Measurements from ENCODE around the gene TIPIN. TPM values are rescaled to one million over a fixed set of nuclear protein-coding genes. Genes with fewer than 3 reads are reported as not detected.

Gene TIPIN, protein sequence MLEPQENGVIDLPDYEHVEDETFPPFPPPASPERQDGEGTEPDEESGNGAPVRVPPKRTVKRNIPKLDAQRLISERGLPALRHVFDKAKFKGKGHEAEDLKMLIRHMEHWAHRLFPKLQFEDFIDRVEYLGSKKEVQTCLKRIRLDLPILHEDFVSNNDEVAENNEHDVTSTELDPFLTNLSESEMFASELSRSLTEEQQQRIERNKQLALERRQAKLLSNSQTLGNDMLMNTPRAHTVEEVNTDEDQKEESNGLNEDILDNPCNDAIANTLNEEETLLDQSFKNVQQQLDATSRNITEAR
- total RNA-seq (2021; fragmentation: NEBNext Ultra II Directional; extraction: Animal tissue kit (Norgen Biotek cat#: 25700)), result 23.5 and 24.7 TPM in 2 replicates
- 8.2 and 8.5 TPM in 2 replicates for polyA plus RNA-seq (2011; rRNA removed)
- 11.6 TPM for polyA plus RNA-seq (2011; cell fraction: cytosol; rRNA removed)
- polyA plus RNA-seq (2011; cell fraction: nucleus; rRNA removed), result 4.8 TPM
- polyA plus RNA-seq (2012, experiment 1 of 2), result 19.4 to 33.9 TPM (median 21.1 TPM) in 4 replicates
- 4.0 TPM for polyA plus RNA-seq (2012, experiment 2 of 2)
- polyA plus RNA-seq (2013, experiment 1 of 2), result 19.7 TPM
- polyA plus RNA-seq (2013, experiment 2 of 2), result 19.7 TPM
- 5.9 and 8.6 TPM in 2 replicates for polyA minus RNA-seq (2011; rRNA and poly(A)+ RNA removed)
- 10.9 TPM for polyA minus RNA-seq (2011; cell fraction: cytosol; rRNA and poly(A)+ RNA removed)
- 8.7 TPM for polyA minus RNA-seq (2011; cell fraction: nucleus; rRNA and poly(A)+ RNA removed)
- long read RNA-seq, experiment 1, transcript TIPIN-201 (8 exons, 1,744 nt), result major isoform, 6 of 21 reads
- long read RNA-seq, experiment 1, partial matches to known transcripts, result 10 of 21 reads
- long read RNA-seq, experiment 1, other reads (novel, unspliced or antisense), result 4 of 21 reads
- long read RNA-seq, experiment 2, transcript TIPIN-201 (8 exons, 1,744 nt), result major isoform, 31 of 38 reads
- long read RNA-seq, experiment 2, partial matches to known transcripts, result 1 of 38 reads
- long read RNA-seq, experiment 2, other reads (novel, unspliced or antisense), result 6 of 38 reads

DNA sequence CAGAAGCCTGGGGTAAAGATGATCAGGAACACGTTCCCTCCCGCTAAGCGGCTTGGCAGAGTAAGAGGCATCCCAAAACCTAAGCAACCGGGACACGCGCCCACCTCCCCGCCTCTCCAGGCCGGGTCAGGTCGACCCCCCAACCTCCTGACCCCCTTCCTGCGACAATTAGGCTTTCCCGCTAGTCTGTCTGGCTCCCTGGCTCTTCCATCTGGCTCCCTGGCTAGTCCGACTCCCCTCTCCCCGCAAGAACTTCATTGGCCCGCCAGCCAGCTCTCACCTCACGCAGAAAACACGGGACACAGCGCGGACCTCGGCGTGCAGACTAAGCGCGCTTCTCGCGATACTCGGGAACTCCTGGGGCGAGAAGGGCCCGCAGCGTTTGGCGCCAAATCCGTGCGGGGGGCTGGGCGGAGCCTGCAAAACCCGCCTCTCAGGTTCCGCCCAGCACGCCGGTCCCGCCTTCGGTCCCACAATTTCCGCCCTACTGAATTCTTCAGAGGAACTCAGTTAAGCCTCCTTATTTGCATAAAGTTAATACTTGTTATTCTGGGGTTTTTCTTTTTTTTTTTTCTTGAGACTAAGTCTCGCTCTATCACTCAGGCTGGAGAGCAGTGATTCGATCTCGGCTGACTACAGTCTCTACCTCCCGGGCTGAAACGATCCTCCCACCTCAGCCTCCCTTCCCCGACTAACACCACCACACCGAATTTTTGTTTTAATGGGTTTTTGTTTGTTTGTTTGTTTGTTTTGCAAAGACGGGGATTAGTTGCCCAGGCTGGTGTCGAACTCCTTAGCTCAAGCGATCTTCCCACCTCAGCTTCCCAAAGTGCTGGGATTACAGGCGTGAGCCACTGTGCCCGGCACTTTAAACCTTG, at the start of gene TIPIN:
TIPIN (minus strand) TSS at position 327 of the 878 bp plus-strand sequence. CDS start 3,738 bp downstream, outside the sequence.
- peaks cover 0 to 22% of the 10 kb centered on the region in 2 experiments; a peak in 2 of 4 replicates for H3K79me2 ChIP-seq (ENCODE audit: control insufficient read depth in 1 of 2, insufficient read depth in 2 of 2, low read length in 2 of 2)
- H3K23ac ChIP-seq (ENCODE audit: insufficient read length), result no peak within 1 kb of the TSS
- peak within 1 kb of the TSS; percentile 72 to 87 (median 82) for H3K4me3 ChIP-seq (ENCODE audit: extremely low read depth in 1 of 4, insufficient read depth in 2 of 4, low read depth in 3 of 4, low read length in 4 of 4)
- H4K5ac ChIP-seq (ENCODE audit: insufficient read length, low read depth, low read length), result peak within 1 kb of the TSS; percentile 91
- H3K23me2 ChIP-seq (ENCODE audit: low read depth, low read length), result peaks cover 4% of the 10 kb centered on the region
- peak within 1 kb of the TSS; percentile 13; the same call in 1 of the 2 replicates for H2BK15ac ChIP-seq (ENCODE audit: low read length)
- H2AFZ ChIP-seq (ENCODE audit: low read length), result peak within 1 kb of the TSS; percentile 61
- H2BK5ac ChIP-seq (ENCODE audit: low read depth, low read length), result peak within 1 kb of the TSS; percentile 58
- CTCF ChIA-PET (ENCODE audit: partially characterized antibody), result interaction anchor here (0.6 to 0.8 kb wide), 2 partner anchors 113 to 1791 kb away, joined by 3 read pairs; no protein-coding TSS in a partner anchor
- H3K9ac ChIP-seq (replicated peaks in 1 of 4; ENCODE audit: extremely low read depth in 1 of 4, low read depth in 3 of 4, low read length in 3 of 4), result peak within 1 kb of the TSS; percentile 89 to 97 (median 95)
- POLR2A ChIA-PET (ENCODE audit: partially characterized antibody), result interaction anchor here (0.6 to 2.5 kb wide), 8 partner anchors 15 to 149 kb away, joined by 3 to 12 read pairs (median 3); partner anchors contain the start of genes MAP2K1, RPL4 and ZWILCH
- 19% methylated on average over 48 of the region's 51 CpGs; no CpG with 5 or more reads in 1 of the 2 experiments for WGBS, 2 experiments (ENCODE audit: extremely low coverage in 1 of 2, insufficient coverage in 1 of 2, insufficient read length in 1 of 2, insufficient replicate concordance in 2 of 2, low coverage in 1 of 2, low lambda C conversion rate in 2 of 2, missing lambda C conversion rate in 1 of 2)
- FAIRE-seq (no peak), DNase-seq (ENCODE audit: low read depth in 1 of 2, low spot score in 2 of 2) (peak; percentile 84 to 96)
- H2BK20ac ChIP-seq (ENCODE audit: low read length), result no peak within 1 kb of the TSS
- peak within 1 kb of the TSS; percentile 78; the same call in 1 of the 2 replicates for H2BK12ac ChIP-seq (ENCODE audit: low read depth, low read length)
- H3K14ac ChIP-seq (ENCODE audit: insufficient read length), result no peak within 1 kb of the TSS
- peak within 1 kb of the TSS; percentile 95 for H3K18ac ChIP-seq (ENCODE audit: extremely low read depth, low read length)
- 0 out of 2 replicates have a peak within 1 kb of the TSS, but pooled peaks have one; percentile 67 for H2AK5ac ChIP-seq (ENCODE audit: low read depth, low read length)
- no peak within 1 kb of the TSS for H3K4ac ChIP-seq (replicated peaks; ENCODE audit: insufficient read length, low read depth, low read length)
- H3K9me3 ChIP-seq (ENCODE audit: insufficient read depth in 2 of 2, low read depth in 1 of 2, low read length in 1 of 2), result no peaks in the 10 kb centered on the region
- H4K20me1 ChIP-seq (replicated peaks in 1 of 2; ENCODE audit: control insufficient read depth in 1 of 2, insufficient read depth in 2 of 2, low read length in 2 of 2), result no peaks in the 10 kb centered on the region
- peak within 1 kb of the TSS; percentile 91 to 92 for H3K4me2 ChIP-seq (ENCODE audit: insufficient read depth in 1 of 2, low read depth in 2 of 2, low read length in 2 of 2)
- H3K4me1 ChIP-seq (replicated peaks in 1 of 4; ENCODE audit: control insufficient read depth in 3 of 4, insufficient read depth in 4 of 4, low read length in 3 of 4), result peaks cover 0 to 7% (median 3%) of the 10 kb centered on the region in 4 experiments; a peak in 5 of 7 replicates
- peak within 1 kb of the TSS; percentile 96 for H4K8ac ChIP-seq (ENCODE audit: extremely low read depth, insufficient read depth, low read length)
- H3K79me1 ChIP-seq (ENCODE audit: low read depth, low read length), result no peaks in the 10 kb centered on the region; the same call in 1 of the 2 replicates
- H3K27ac ChIP-seq (ENCODE audit: low read depth, low read length), result peak within 1 kb of the TSS; percentile 78
- H4K91ac ChIP-seq (replicated peaks; ENCODE audit: insufficient read length, low read length), result peak within 1 kb of the TSS; percentile 49
- peak within 1 kb of the TSS; percentile 34 for H2BK120ac ChIP-seq (replicated peaks; ENCODE audit: low read depth, low read length)
- H3K27me3 ChIP-seq (replicated peaks in 1 of 4; ENCODE audit: control insufficient read depth in 3 of 4, extremely low read depth in 1 of 4, insufficient read depth in 3 of 4, low read length in 3 of 4), result no peaks in the 10 kb centered on the region
- H3K56ac ChIP-seq (replicated peaks; ENCODE audit: insufficient read length, low read depth, low read length), result peak within 1 kb of the TSS; percentile 95
- peaks cover 0 to 14% (median 5%) of the 10 kb centered on the region in 4 experiments; a peak in 4 of 8 replicates for H3K36me3 ChIP-seq (ENCODE audit: control insufficient read depth in 2 of 4, insufficient read depth in 4 of 4, low read length in 3 of 4)
- TF ChIP-seq GABPA (IDR thresholded peaks at IDR 0.05; ENCODE audit: borderline replicate concordance, insufficient read depth, low read length) (no peak), SP4 (IDR thresholded peaks at IDR 0.05; ENCODE audit: low read length) (no peak; the same call in 1 of the 2 replicates), JUND (IDR thresholded peaks at IDR 0.05; ENCODE audit: low read length) (no peak), CHD1 (IDR thresholded peaks at IDR 0.05; ENCODE audit: low read depth, low read length) (no peak), EZH2 (IDR thresholded peaks at IDR 0.05; ENCODE audit: low read depth, low read length, severe bottlenecking) (no peak), TAF7 (optimal IDR thresholded peaks at IDR 0.05; ENCODE audit: borderline replicate concordance, low read depth, low read length) (peak; percentile 71)
